PC-3 (cell line): ENCODE data around the gene MPZL1.

Source experiments
- CTCF ChIP-seq: fragments of 300-600 bp; sonication (generic); conservative IDR thresholded peaks from 2 replicates; pipeline ENCODE4 v1.5.1; 2017; ENCODE audit warnings: antibody characterized with exemption, low read depth, mild to moderate bottlenecking, low read length
- EZH2 ChIP-seq: fragments of 300-600 bp; sonication (generic); IDR thresholded peaks from one replicate; pipeline ENCODE4 v1.6.1; 2017; ENCODE audit warnings: antibody characterized with exemption, mild to moderate bottlenecking, low read length; ENCODE audit not compliant: unreplicated experiment
- EZH2phosphoT487 ChIP-seq: fragments of 300-600 bp; sonication (generic); IDR thresholded peaks from 2 replicates; pipeline ENCODE4 v1.6.1; 2018; ENCODE audit warnings: mild to moderate bottlenecking, antibody characterized with exemption, low read length, borderline replicate concordance

GRCh38 chr1:167693425-167694045 is 28.2 kb upstream of the MPZL1 start:
- no peak for TF ChIP-seq CTCF
- TF ChIP-seq EZH2, result no peak
- no peak for TF ChIP-seq EZH2phosphoT487
